ENCODE measurements around the gene ARID1B. TPM values are rescaled to one million over a fixed set of nuclear protein-coding genes. Genes with fewer than 3 reads are reported as not detected.

The ARID1B gene
- total and polyA plus RNA-seq, 9 of the 15 experiments (the other 6 are each of a cell fraction or from before 2014, with no cell fraction given) = 12.5 to 50.5 (median 25.8) TPM

DNA sequence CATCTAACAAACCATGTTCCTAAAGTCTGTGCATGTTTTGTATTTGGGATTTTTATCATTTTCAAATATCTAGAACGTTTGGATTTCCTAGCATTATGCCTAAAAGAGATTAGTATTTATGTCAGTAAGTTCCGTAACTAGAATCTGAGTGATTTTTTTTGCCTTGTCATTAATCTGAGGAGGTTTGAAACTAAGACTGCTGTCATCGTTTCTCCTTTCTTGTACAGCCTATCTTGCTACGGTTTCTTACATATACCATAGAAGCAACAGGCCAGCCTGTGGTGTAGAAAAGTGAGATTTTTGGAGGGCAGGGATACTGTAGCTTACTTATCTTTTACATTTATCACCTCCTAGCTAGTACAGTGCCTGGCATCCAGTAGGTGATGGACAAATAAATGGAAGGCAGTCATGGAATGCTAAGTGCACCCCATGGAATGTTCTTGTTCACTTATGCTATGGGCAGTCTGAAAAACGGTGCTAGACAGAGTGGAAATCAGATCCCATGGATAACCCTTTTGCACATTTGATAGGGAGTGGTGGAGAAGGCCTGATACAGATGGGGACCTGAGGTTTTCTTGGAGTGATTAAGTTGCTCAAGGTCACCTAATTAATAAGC is 93.9 kb downstream of the ARID1B start (continued):
- peak; percentile 56 for TF ChIP-seq NFE2 (IDR thresholded peaks at IDR 0.05; ENCODE audit: low read depth)
- TF ChIP-seq ZNF316 (IDR thresholded peaks at IDR 0.05) = peak; percentile 52; the same call in 1 of the 2 replicates
- TF ChIP-seq, protein P1, sequence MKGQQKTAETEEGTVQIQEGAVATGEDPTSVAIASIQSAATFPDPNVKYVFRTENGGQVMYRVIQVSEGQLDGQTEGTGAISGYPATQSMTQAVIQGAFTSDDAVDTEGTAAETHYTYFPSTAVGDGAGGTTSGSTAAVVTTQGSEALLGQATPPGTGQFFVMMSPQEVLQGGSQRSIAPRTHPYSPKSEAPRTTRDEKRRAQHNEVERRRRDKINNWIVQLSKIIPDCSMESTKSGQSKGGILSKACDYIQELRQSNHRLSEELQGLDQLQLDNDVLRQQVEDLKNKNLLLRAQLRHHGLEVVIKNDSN (CRISPR knock-in tag; IDR thresholded peaks at IDR 0.05) = no peak
- TF ChIP-seq MAFG (tag; conservative IDR thresholded peaks at IDR 0.05) = peak; percentile 47
- TF ChIP-seq MAFK (IDR thresholded peaks at IDR 0.05; ENCODE audit: low read length) = peak; percentile 24; the same call in 1 of the 2 replicates
- TF ChIP-seq ZNF175 (CRISPR knock-in tag; IDR thresholded peaks at IDR 0.05; ENCODE audit: low read depth) = no peak
- TF ChIP-seq CREM (IDR thresholded peaks at IDR 0.05; ENCODE audit: low read depth) = no peak
- TF ChIP-seq, protein P2, sequence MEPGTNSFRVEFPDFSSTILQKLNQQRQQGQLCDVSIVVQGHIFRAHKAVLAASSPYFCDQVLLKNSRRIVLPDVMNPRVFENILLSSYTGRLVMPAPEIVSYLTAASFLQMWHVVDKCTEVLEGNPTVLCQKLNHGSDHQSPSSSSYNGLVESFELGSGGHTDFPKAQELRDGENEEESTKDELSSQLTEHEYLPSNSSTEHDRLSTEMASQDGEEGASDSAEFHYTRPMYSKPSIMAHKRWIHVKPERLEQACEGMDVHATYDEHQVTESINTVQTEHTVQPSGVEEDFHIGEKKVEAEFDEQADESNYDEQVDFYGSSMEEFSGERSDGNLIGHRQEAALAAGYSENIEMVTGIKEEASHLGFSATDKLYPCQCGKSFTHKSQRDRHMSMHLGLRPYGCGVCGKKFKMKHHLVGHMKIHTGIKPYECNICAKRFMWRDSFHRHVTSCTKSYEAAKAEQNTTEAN (CRISPR knock-in tag; IDR thresholded peaks at IDR 0.05) = no peak
- TF ChIP-seq POLR3G (IDR thresholded peaks at IDR 0.05; ENCODE audit: extremely low read depth, insufficient read length, insufficient replicate concordance) = no peak
- TF ChIP-seq DPF2 (IDR thresholded peaks at IDR 0.05) = no peak
- no peak for TF ChIP-seq ZZZ3 (IDR thresholded peaks at IDR 0.05)
- no peak for TF ChIP-seq MCM7 (IDR thresholded peaks at IDR 0.05)
- TF ChIP-seq ARID1B (IDR thresholded peaks at IDR 0.05) = no peak
- no peak for TF ChIP-seq YBX1 (IDR thresholded peaks at IDR 0.05)
